ENCODE results near the gene MIB1.

- TF ChIP-seq GATA3 (IDR thresholded peaks at IDR 0.05; ENCODE audit: low read depth, low read length) (no peak), GATA2 (IDR thresholded peaks at IDR 0.05; ENCODE audit: low read depth, low read length) (no peak)
Measured at GRCh38 chr18:21733011-21733410, 7.6 kb upstream of the MIB1 start.

All from SH-SY5Y (cell line).